ENCODE data around the gene FAAH.

Gene FAAH

DNA sequence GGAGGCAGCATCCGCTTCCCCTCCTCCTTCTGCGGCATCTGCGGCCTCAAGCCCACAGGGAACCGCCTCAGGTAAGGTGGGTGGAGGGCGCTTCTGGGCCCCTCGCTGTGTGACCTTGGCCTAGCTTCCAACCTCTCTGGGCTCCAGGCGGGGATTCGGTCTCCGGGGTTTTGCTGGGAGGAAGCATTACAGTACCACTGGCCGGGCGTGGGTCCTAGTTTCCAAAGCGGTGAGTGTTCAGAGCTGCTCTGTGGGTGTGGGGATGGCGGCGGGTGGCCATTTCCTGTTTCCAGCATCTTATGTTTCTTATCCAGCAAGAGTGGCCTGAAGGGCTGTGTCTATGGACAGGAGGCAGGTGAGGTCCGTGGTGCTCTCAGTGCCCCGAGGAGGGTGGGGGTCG is 11.6 kb downstream of the FAAH start:
- H3K27ac Mint-ChIP-seq = peak overlapping the region; percentile 37
- H3K9me3 Mint-ChIP-seq = no peaks in the 10 kb centered on the region
- intact Hi-C loops (cut with micrococcal nuclease) = loop anchor here (1.0 kb wide), 1 partner anchor 123 kb away; no protein-coding TSS in a partner anchor
- no peak overlapping the region for H3K4me3 Mint-ChIP-seq
- peaks cover 48% of the 10 kb centered on the region for H3K4me1 Mint-ChIP-seq (ENCODE audit: low read depth)
- H3K27me3 Mint-ChIP-seq = no peaks in the 10 kb centered on the region
- H3K36me3 Mint-ChIP-seq (ENCODE audit: low read depth) = peaks cover 29% of the 10 kb centered on the region

DNA sequence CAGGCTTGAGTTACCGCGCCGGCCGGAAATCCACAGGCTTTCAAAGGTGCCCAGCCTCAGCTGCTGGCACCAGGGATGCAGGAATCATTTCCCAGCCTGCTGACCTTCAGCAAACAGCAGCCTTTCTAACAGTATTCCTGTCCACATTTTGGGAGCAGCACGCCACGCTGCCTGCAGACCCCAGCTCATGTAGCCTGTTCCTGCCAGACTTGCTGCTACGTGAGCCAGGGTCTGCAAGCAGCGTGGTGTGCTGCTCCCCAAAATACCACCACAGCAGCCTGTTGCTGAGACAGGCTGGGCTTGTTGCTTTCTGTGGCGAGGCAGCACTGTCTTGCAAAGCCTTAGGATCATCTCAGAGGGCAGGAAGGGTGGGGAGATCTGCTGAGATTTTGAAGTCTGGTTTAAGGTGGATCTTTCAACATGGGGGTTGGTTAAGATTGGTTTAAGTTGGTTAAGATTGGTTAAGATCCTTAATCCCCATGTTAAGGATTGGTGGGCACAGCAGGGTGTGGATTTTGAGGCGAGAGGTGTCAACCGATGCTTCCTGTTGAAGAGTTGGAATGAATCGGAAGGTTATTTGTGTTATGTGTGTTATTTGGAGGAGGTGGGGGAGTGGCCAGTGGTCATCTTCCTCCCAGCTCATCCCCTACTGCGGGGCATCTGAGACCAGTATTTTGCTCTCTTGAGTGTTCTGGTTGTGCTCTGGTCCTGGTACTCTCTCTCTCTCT is 12.9 kb downstream of the FAAH start:
- intact Hi-C loops (cut with micrococcal nuclease) = loop anchor here (1.0 kb wide), 1 partner anchor 121 kb away; no protein-coding TSS in a partner anchor
- Mint-ChIP-seq H3K4me1 (ENCODE audit: low read depth) (peaks cover 38% of the 10 kb centered on the region), H3K36me3 (ENCODE audit: low read depth) (peaks cover 35% of the 10 kb centered on the region), H3K4me3 (no peak overlapping the region), H3K9me3 (no peaks in the 10 kb centered on the region), H3K27ac (peak overlapping the region; percentile 0), H3K27me3 (no peaks in the 10 kb centered on the region)

DNA sequence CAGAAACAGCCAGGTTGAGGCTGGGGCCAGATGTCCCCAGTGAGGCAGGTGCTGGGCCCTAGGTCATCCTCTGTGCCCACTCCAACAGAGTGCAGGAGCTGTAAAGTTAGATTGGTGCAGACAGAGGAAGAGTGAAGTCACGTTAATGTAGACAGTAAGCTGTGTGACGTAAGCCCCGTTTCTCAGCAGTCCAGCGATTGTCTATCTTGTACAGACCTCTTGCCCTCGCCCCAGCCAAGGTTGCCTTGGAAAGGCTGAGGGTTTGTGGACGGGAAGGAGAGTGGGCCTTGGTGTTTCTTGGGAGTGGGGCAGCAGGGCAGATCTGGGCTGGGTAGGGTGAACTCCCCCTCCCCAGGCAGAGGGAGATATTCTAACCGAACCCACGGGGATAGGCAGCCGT is 13.5 kb downstream of the FAAH start:
- no peak overlapping the region for H3K4me3 Mint-ChIP-seq
- H3K36me3 Mint-ChIP-seq (ENCODE audit: low read depth) = peaks cover 41% of the 10 kb centered on the region
- H3K4me1 Mint-ChIP-seq (ENCODE audit: low read depth) = peaks cover 33% of the 10 kb centered on the region
- no peaks in the 10 kb centered on the region for H3K9me3 Mint-ChIP-seq
- H3K27ac Mint-ChIP-seq = peak overlapping the region; percentile 0
- intact Hi-C loops (cut with micrococcal nuclease) = no loop called here
- no peaks in the 10 kb centered on the region for H3K27me3 Mint-ChIP-seq

DNA sequence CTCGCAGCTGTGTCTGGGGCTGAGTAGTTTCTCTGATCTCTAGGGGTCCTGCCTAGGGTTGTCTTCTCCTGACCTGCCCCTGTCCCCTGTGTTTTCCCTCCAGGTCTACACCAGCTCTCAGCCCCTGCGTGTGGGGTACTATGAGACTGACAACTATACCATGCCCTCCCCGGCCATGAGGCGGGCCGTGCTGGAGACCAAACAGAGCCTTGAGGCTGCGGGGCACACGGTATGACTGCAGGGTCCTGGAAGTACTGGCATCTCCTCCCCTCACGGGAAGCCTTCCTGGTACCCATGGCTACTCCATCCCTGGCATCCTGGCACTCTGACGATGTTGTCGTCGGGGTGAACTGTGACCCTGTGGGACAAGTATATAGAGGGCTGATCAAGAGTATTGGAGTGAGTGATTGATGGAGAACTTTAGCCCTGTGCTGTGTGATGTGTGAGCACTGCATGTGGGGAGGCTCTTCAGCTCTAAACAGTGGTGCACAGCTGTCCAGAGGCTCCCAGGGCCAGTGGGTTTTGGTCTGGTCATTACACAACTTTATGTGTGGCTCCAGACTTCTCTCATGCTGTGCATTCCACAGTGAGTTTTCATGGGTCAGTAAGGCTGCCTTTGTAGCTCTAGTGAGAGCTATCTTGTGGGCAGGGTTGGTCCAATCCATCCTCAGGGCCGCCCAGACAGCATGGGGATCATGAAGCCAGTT is 14.4 kb downstream of the FAAH start:
- Mint-ChIP-seq H3K4me1 (ENCODE audit: low read depth) (peaks cover 27% of the 10 kb centered on the region), H3K36me3 (ENCODE audit: low read depth) (peaks cover 46% of the 10 kb centered on the region), H3K9me3 (no peaks in the 10 kb centered on the region), H3K4me3 (no peak overlapping the region), H3K27me3 (no peaks in the 10 kb centered on the region), H3K27ac (no peak overlapping the region)
- intact Hi-C loops (cut with micrococcal nuclease) = no loop called here

DNA sequence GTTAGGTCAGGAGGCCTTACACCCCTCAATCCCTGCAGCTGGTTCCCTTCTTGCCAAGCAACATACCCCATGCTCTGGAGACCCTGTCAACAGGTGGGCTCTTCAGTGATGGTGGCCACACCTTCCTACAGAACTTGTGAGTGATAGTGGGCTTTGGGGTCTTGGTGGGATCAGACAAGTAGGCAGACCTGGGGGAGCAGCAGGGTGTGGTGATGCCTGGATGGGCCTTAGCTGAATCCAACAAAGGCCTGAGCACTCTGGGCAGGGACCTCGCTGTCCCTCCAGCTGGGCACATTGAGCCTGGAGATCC is 14.9 kb downstream of the FAAH start:
- intact Hi-C loops (cut with micrococcal nuclease) = no loop called here
- Mint-ChIP-seq H3K27me3 (no peaks in the 10 kb centered on the region), H3K36me3 (ENCODE audit: low read depth) (peaks cover 49% of the 10 kb centered on the region), H3K4me3 (no peak overlapping the region), H3K9me3 (no peaks in the 10 kb centered on the region), H3K4me1 (ENCODE audit: low read depth) (peaks cover 25% of the 10 kb centered on the region), H3K27ac (no peak overlapping the region)

DNA sequence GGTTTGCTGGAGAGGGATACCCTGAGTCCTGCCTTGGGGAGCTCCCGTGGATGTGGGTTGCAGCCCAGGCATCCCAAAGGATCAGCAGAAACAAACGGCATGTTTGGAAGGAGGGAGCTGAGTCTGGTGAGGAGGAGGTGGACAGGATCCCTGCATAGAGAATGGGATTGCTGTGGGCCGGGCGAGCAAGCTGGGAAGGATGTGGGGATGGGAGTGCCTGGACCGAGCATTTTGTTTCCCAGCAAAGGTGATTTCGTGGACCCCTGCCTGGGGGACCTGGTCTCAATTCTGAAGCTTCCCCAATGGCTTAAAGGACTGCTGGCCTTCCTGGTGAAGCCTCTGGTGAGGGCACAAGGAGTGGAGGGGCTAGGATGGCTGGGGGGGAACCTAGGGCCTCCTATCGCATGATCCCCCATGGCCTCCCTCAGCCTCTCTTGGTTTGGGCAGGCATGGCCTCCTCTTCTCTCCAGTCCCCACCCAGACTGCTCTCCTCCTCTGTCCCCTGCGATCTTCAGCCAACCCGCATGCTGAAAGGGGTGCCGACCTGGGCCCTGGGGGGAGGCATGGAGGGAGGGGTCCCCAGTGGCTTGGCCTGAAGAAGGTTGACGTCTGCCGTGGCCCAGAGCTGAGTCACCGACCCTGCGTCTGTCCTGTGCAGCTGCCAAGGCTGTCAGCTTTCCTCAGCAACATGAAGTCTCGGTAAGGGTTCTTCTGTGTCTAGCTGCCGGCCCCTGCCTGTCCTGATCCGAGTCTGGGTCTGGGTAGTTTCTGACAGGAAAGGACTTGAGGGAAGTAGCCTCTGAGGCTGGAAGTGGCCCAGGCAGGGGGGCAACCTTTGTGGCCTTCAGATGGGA is 16.3 kb downstream of the FAAH start:
- Mint-ChIP-seq H3K4me1 (ENCODE audit: low read depth) (peaks cover 19% of the 10 kb centered on the region), H3K27ac (no peak overlapping the region), H3K4me3 (no peak overlapping the region), H3K27me3 (no peaks in the 10 kb centered on the region), H3K9me3 (no peaks in the 10 kb centered on the region), H3K36me3 (ENCODE audit: low read depth) (peaks cover 51% of the 10 kb centered on the region)
- intact Hi-C loops (cut with micrococcal nuclease) = no loop called here

DNA sequence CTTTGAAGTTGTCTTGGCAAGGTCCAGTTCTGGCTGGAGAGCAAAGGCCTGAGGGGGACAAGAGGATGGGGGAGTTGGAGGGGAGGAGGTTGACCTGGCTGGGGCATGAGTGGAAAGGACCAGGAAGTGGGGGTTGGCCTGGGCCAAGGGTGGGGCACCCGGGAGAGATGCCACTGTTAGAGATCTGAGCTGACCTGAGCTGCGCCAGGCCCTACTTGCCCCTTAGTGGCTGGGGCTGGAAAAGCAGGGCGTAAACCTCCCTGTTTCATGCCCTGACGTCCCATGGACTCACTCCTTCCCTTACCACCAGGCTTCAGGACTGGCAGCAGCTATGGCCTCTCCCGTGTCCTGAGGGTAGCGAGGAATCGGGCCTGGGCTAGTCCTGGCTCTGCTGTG is 16.9 kb downstream of the FAAH start:
- Mint-ChIP-seq H3K4me3 (no peak overlapping the region), H3K36me3 (ENCODE audit: low read depth) (peaks cover 51% of the 10 kb centered on the region), H3K27me3 (no peaks in the 10 kb centered on the region), H3K4me1 (ENCODE audit: low read depth) (peaks cover 19% of the 10 kb centered on the region), H3K9me3 (no peaks in the 10 kb centered on the region), H3K27ac (no peak overlapping the region)
- intact Hi-C loops (cut with micrococcal nuclease) = no loop called here

DNA sequence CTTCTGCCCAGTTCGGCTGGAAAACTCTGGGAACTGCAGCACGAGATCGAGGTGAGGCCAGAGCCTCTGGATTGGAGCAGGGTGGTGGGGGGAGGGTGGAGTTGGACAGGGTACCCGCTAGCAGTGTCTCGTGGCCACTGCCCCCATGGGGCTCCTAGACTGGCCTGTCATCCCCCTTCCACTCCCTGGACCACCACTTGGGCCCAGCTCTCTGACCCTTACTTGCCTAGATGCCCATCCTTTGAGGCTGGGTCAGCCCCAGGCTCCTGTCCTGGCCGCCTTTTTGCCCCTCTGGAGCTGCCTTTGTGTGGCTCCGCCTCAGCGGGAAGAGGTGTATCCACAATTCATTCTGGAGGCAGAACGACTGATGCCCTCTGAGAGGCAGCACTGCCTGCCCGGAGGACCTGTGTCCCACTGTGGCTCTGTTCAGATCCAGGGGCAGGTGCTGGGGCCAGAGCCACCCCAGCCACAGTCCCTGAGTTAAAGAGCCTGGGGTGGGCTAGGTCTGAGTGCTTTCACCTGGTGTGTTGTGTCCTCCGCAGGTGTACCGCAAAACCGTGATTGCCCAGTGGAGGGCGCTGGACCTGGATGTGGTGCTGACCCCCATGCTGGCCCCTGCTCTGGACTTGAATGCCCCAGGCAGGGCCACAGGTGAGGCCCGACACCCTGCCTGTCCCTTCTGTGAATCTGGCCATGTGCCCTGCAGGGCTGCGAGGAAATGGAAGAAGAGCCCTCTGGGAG is 17.7 kb downstream of the FAAH start:
- Mint-ChIP-seq H3K9me3 (no peaks in the 10 kb centered on the region), H3K27me3 (no peaks in the 10 kb centered on the region), H3K27ac (no peak overlapping the region), H3K4me3 (no peak overlapping the region), H3K4me1 (ENCODE audit: low read depth) (peaks cover 14% of the 10 kb centered on the region), H3K36me3 (ENCODE audit: low read depth) (peaks cover 51% of the 10 kb centered on the region)
- intact Hi-C loops (cut with micrococcal nuclease) = no loop called here

DNA sequence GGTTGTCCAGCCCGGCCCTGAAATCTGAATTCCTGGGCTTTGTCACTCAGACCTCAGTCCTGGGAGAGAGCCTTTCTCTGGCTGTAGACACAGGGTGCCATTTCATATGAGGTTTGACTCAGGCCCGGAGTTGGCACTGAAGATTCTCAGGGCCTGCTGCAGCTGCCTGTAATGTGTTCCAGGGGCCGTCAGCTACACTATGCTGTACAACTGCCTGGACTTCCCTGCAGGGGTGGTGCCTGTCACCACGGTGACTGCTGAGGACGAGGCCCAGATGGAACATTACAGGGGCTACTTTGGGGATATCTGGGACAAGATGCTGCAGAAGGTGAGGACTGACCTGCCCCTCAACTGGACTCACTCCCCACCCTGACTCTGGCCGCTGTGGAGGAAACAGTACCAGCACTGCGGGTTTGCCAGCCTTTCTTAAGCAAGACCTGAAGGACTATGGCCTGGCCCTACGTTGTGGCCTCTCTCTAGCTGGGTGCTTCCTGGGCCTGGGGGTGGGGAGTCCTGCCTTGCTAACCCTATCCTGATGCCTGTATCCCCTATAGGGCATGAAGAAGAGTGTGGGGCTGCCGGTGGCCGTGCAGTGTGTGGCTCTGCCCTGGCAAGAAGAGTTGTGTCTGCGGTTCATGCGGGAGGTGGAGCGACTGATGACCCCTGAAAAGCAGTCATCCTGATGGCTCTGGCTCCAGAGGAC is 18.9 kb downstream of the FAAH start:
- peaks cover 14% of the 10 kb centered on the region for H3K4me1 Mint-ChIP-seq (ENCODE audit: low read depth)
- no peaks in the 10 kb centered on the region for H3K9me3 Mint-ChIP-seq
- H3K4me3 Mint-ChIP-seq = no peak overlapping the region
- H3K27ac Mint-ChIP-seq = no peak overlapping the region
- peaks cover 50% of the 10 kb centered on the region for H3K36me3 Mint-ChIP-seq (ENCODE audit: low read depth)
- intact Hi-C loops (cut with micrococcal nuclease) = no loop called here
- no peaks in the 10 kb centered on the region for H3K27me3 Mint-ChIP-seq

DNA sequence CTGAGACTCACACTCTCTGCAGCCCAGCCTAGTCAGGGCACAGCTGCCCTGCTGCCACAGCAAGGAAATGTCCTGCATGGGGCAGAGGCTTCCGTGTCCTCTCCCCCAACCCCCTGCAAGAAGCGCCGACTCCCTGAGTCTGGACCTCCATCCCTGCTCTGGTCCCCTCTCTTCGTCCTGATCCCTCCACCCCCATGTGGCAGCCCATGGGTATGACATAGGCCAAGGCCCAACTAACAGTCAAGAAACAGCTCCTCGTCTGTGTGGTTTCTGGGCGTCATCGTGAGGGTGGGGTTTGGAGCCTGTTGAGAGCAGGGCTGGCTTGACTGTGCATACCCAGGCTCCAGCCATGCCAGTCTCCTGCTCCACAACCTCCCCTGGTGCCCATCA is 19.5 kb downstream of the FAAH start:
- peaks cover 45% of the 10 kb centered on the region for H3K36me3 Mint-ChIP-seq (ENCODE audit: low read depth)
- intact Hi-C loops (cut with micrococcal nuclease) = no loop called here
- H3K9me3 Mint-ChIP-seq = no peaks in the 10 kb centered on the region
- peaks cover 14% of the 10 kb centered on the region for H3K4me1 Mint-ChIP-seq (ENCODE audit: low read depth)
- no peak overlapping the region for H3K4me3 Mint-ChIP-seq
- no peaks in the 10 kb centered on the region for H3K27me3 Mint-ChIP-seq
- peak overlapping the region; percentile 10 for H3K27ac Mint-ChIP-seq

DNA sequence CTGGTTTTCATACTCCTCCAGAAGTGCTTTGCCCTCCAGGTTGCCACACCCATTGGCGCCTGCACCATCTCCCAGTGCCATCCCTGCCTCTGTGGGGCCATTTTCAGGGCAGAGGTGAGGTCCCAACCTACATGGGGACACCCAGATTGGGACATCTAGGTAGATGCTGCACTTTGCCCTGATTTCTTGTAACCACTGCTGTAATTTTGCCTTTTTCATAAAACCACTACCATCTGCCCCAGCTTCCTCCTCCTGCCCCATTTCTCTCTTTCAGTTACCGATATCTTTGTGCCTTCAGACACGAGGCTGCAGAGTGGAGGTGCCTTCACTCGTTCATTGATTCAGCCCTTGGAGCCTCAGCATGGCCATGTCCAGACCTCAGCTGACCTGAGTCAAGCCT is 21.4 kb downstream of the FAAH start:
- H3K36me3 Mint-ChIP-seq (ENCODE audit: low read depth) = peaks cover 29% of the 10 kb centered on the region
- no peaks in the 10 kb centered on the region for H3K9me3 Mint-ChIP-seq
- H3K27ac Mint-ChIP-seq = no peak overlapping the region
- intact Hi-C loops (cut with micrococcal nuclease) = no loop called here
- peaks cover 14% of the 10 kb centered on the region for H3K4me1 Mint-ChIP-seq (ENCODE audit: low read depth)
- H3K4me3 Mint-ChIP-seq = no peak overlapping the region
- H3K27me3 Mint-ChIP-seq = peaks cover 2% of the 10 kb centered on the region

DNA sequence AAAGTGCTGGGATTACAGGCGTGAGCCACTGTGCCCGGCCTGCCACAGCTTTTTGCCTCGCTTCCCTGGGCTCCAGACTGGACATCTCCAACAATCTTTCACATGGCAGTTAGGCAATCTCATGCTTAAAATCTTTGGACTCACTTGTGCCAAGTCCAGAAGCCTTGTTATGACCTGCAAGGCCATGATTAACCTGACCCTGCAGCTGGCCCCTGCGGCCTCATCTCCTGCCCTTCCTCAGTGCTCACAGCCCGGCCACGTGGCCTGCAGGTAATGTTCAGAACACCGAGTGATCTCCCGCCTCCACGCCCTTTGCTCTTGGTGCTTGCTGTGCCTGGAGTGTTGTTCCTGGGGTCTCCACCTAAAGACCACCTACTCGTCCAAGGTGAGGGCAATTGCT is 24.9 kb downstream of the FAAH start:
- H3K4me3 Mint-ChIP-seq = no peak overlapping the region
- peaks cover 2% of the 10 kb centered on the region for H3K36me3 Mint-ChIP-seq (ENCODE audit: low read depth)
- H3K9me3 Mint-ChIP-seq = no peaks in the 10 kb centered on the region
- intact Hi-C loops (cut with micrococcal nuclease) = no loop called here
- peaks cover 22% of the 10 kb centered on the region for H3K4me1 Mint-ChIP-seq (ENCODE audit: low read depth)
- no peak overlapping the region for H3K27ac Mint-ChIP-seq
- peaks cover 18% of the 10 kb centered on the region for H3K27me3 Mint-ChIP-seq

DNA sequence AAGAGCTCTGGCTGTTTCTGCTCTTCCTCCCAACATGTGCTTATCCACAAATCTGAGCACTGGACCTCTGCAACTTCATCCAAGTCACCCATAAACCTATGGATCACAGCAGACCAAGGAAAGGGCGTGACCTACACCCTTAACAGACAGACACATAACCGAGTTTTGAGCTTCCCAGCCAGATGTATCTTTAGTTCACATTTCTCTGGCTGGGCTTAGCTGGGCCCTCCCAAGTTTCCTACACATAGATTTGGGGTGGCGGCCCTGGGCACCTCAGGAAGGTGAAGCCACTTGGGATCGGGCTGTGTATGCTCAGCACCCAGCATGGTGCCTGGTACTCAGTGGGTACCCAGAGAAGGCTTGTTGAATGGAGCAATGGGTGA is 26.4 kb downstream of the FAAH start:
- H3K27me3 Mint-ChIP-seq = peaks cover 25% of the 10 kb centered on the region
- no peak overlapping the region for H3K27ac Mint-ChIP-seq
- H3K36me3 Mint-ChIP-seq (ENCODE audit: low read depth) = no peaks in the 10 kb centered on the region
- H3K4me3 Mint-ChIP-seq = no peak overlapping the region
- intact Hi-C loops (cut with micrococcal nuclease) = no loop called here
- H3K4me1 Mint-ChIP-seq (ENCODE audit: low read depth) = peaks cover 15% of the 10 kb centered on the region
- H3K9me3 Mint-ChIP-seq = no peaks in the 10 kb centered on the region

All from dendritic cell treated with granulocyte-macrophage colony-stimulating factor and Interleukin-4, amounts not matched to agents 40 ng/mL and 50 ng/mL, for 4 days (primary cell).